GM12878 (cell line): ENCODE results near the gene RWDD2A. TPM values are rescaled to one million over a fixed set of nuclear protein-coding genes. Genes with fewer than 3 reads are reported as not detected.

Source experiments
- HSF1 ChIP-seq: fragments of 150-350 bp; IDR thresholded peaks from 2 replicates; pipeline ENCODE4 v1.6.1; 2014; ENCODE audit warnings: mild to moderate bottlenecking, low read depth, low read length
- ZNF274 ChIP-seq: IDR thresholded peaks from one replicate; pipeline ENCODE4 v1.8.0; 2011; ENCODE audit not compliant: insufficient read length, insufficient read depth
- polyA plus RNA-seq, 11 experiments: library from polyadenylated mRNA; depleted of rRNA in 4 of 11; unstranded in 6 of 11; stranded (reverse) in 5 of 11; fragments of >200 nt; fragmentation: Nextera tagmentation in 4 of 11; fragmentation: Illumina TruSeq in 1 of 11; extraction: Ambion mirVana in 4 of 11; extraction: Trizol in 1 of 11; gene quantifications; 1 replicate in 1 of 11; 2 replicates in 10 of 11; pipeline versions ENCODE4 v1.2.1 to v1.2.3, GENCODE V29; 2011 to 2016; ENCODE audit warnings: inconsistent platforms in 2 of 11, missing spikeins in 2 of 11, low read depth in 1 of 11
- total RNA-seq, 4 experiments: library from RNA; depleted of rRNA in 3 of 4; stranded (reverse); fragments of >200 nt in 3 of 4; fragmentation: Illumina TruSeq in 1 of 4; extraction: Trizol in 1 of 4; gene quantifications; 2 replicates each; pipeline versions ENCODE4 v1.2.1 to v1.2.3, GENCODE V29; 2013 to 2021
- TF ChIP-seq, protein P1 (sequence below): fragments of 450-650 bp; IDR thresholded peaks from 2 replicates; pipeline ENCODE4 v1.6.1; 2017; ENCODE audit warnings: mild to moderate bottlenecking, moderate library complexity
- TF ChIP-seq, protein P2 (sequence below): IDR thresholded peaks from 2 replicates; pipeline ENCODE4 v1.6.1; 2011; ENCODE audit warnings: low read depth, mild to moderate bottlenecking, low read length, moderate library complexity, borderline replicate concordance; ENCODE audit errors: extremely low read depth
- TF ChIP-seq, protein P3 (sequence below): fragments of 450-650 bp; conservative IDR thresholded peaks from 2 replicates; pipeline ENCODE4 v1.6.1; 2017; ENCODE audit warnings: mild to moderate bottlenecking, moderate library complexity

RWDD2A gene
- total and polyA plus RNA-seq, 10 of the 15 experiments (the other 5 are each of a cell fraction or from before 2014, with no cell fraction given), result 2.3 to 4.6 (median 2.9) TPM

DNA sequence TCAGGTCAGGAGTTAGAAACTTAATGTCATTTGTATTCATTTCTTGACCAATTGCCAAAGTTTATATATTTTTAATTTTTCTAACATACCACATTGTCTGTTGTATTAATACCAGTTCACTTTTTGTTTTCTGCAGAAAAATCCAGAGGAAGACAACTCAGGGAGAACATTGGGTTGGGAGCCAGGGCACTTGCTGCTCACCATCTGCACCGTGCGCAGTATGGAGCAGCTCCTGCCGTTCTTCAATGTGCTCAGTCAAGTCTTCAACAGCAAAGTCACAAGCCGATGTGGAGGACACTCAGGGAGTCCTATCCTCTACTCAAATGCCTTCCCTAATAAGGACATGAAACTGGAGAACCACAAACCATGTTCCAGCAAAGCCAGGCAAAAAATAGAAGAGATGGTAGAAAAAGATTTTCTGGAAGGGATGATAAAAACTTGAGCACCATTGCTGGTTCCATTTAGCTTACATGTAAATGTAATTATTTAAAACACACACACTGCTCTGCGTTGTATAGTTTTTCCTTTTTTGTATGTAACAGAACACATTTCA, 25.4 kb upstream of the RWDD2A start (continued):
- TF ChIP-seq, protein P1, sequence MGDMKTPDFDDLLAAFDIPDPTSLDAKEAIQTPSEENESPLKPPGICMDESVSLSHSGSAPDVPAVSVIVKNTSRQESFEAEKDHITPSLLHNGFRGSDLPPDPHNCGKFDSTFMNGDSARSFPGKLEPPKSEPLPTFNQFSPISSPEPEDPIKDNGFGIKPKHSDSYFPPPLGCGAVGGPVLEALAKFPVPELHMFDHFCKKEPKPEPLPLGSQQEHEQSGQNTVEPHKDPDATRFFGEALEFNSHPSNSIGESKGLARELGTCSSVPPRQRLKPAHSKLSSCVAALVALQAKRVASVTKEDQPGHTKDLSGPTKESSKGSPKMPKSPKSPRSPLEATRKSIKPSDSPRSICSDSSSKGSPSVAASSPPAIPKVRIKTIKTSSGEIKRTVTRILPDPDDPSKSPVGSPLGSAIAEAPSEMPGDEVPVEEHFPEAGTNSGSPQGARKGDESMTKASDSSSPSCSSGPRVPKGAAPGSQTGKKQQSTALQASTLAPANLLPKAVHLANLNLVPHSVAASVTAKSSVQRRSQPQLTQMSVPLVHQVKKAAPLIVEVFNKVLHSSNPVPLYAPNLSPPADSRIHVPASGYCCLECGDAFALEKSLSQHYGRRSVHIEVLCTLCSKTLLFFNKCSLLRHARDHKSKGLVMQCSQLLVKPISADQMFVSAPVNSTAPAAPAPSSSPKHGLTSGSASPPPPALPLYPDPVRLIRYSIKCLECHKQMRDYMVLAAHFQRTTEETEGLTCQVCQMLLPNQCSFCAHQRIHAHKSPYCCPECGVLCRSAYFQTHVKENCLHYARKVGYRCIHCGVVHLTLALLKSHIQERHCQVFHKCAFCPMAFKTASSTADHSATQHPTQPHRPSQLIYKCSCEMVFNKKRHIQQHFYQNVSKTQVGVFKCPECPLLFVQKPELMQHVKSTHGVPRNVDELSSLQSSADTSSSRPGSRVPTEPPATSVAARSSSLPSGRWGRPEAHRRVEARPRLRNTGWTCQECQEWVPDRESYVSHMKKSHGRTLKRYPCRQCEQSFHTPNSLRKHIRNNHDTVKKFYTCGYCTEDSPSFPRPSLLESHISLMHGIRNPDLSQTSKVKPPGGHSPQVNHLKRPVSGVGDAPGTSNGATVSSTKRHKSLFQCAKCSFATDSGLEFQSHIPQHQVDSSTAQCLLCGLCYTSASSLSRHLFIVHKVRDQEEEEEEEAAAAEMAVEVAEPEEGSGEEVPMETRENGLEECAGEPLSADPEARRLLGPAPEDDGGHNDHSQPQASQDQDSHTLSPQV, result no peak
- TF ChIP-seq ZNF274 (no peak), HSF1 (no peak)
- TF ChIP-seq, protein P2, sequence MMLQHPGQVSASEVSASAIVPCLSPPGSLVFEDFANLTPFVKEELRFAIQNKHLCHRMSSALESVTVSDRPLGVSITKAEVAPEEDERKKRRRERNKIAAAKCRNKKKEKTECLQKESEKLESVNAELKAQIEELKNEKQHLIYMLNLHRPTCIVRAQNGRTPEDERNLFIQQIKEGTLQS, result no peak
- TF ChIP-seq, protein P3, sequence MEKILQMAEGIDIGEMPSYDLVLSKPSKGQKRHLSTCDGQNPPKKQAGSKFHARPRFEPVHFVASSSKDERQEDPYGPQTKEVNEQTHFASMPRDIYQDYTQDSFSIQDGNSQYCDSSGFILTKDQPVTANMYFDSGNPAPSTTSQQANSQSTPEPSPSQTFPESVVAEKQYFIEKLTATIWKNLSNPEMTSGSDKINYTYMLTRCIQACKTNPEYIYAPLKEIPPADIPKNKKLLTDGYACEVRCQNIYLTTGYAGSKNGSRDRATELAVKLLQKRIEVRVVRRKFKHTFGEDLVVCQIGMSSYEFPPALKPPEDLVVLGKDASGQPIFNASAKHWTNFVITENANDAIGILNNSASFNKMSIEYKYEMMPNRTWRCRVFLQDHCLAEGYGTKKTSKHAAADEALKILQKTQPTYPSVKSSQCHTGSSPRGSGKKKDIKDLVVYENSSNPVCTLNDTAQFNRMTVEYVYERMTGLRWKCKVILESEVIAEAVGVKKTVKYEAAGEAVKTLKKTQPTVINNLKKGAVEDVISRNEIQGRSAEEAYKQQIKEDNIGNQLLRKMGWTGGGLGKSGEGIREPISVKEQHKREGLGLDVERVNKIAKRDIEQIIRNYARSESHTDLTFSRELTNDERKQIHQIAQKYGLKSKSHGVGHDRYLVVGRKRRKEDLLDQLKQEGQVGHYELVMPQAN, result no peak
